IMR-90 (cell line): Measurements from ENCODE around the gene PATE1. TPM values are rescaled to one million over a fixed set of nuclear protein-coding genes. Genes with fewer than 3 reads are reported as not detected.

Experiments
- ATAC-seq: fragments of 200-7000 bp; cut with Tn5 transposase; 2 replicates; pipeline ENCODE4 v1.9.1; 2020; ENCODE audit warnings: low read depth, mild to moderate bottlenecking, moderate library complexity
- BruUV-seq: library from RNA; stranded (reverse); fragments of 400-500 nt; replicated peaks from 2 replicates; lab custom pipeline; 2021; lab: Mats Ljungman, UMichigan
- CTCF ChIA-PET: fragments of 300-600 bp; formaldehyde crosslinking; extraction: SDS; loops from one replicate; lab custom pipeline; 2021; ENCODE audit warnings: antibody characterized with exemption; lab: Yijun Ruan, JAX
- POLR2A ChIA-PET: fragments of 300-600 bp; sonication (Branson Sonifier 250); formaldehyde crosslinking; loops from one replicate; lab custom pipeline; 2022; ENCODE audit warnings: antibody characterized with exemption; ENCODE audit not compliant: unreplicated experiment; lab: Charles Lee
- DNase-seq: peaks from one replicate; pipeline ENCODE4 v3.0.0; 2013
- H2AFZ ChIP-seq: replicated peaks from 2 replicates; pipeline ENCODE3; 2013; ENCODE audit warnings: low read length, mild to moderate bottlenecking; ENCODE audit not compliant: poor library complexity
- H2AK5ac ChIP-seq: 2 replicates; pipeline ENCODE4 v1.6.1; 2013; ENCODE audit warnings: low read depth, low read length, inconsistent platforms
- H2AK9ac ChIP-seq: replicated peaks from 2 replicates; pipeline ENCODE3; 2013; ENCODE audit warnings: mild to moderate bottlenecking, low read depth, low read length, moderate library complexity; ENCODE audit not compliant: poor library complexity
- H2BK120ac ChIP-seq: 2 replicates; pipeline ENCODE4 v1.6.1; 2013; ENCODE audit warnings: low read depth, low read length, inconsistent platforms
- H2BK15ac ChIP-seq: 3 replicates; pipeline ENCODE4 v1.6.1; 2013; ENCODE audit warnings: low read depth, low read length, inconsistent platforms
- H2BK20ac ChIP-seq: 2 replicates; pipeline ENCODE4 v1.6.1; 2013; ENCODE audit warnings: low read depth, mild to moderate bottlenecking, inconsistent platforms, low read length, moderate library complexity
- H2BK5ac ChIP-seq: 2 replicates; pipeline ENCODE4 v1.6.1; 2013; ENCODE audit warnings: mild to moderate bottlenecking, low read depth, low read length, inconsistent platforms; ENCODE audit not compliant: poor library complexity, severe bottlenecking
- H3K14ac ChIP-seq: replicated peaks from 2 replicates; pipeline ENCODE4 v1.6.1; 2013; ENCODE audit warnings: low read depth, low read length, inconsistent platforms
- H3K18ac ChIP-seq: 2 replicates; pipeline ENCODE4 v1.6.1; 2013; ENCODE audit warnings: low read depth, low read length, control low read depth
- H3K23ac ChIP-seq: 2 replicates; pipeline ENCODE4 v1.6.1; 2013; ENCODE audit warnings: low read depth, low read length, inconsistent platforms
- H3K27ac ChIP-seq: 2 replicates; pipeline ENCODE4 v1.5.1; 2013; ENCODE audit warnings: mild to moderate bottlenecking, control low read depth, low read length; ENCODE audit not compliant: insufficient read depth
- H3K27me3 ChIP-seq: 2 replicates; pipeline ENCODE4 v1.6.1; 2013; ENCODE audit warnings: low read length; ENCODE audit not compliant: control insufficient read depth, insufficient read depth
- H3K36me3 ChIP-seq: 2 replicates; pipeline ENCODE4 v1.6.1; 2013; ENCODE audit warnings: low read length, mixed read lengths; ENCODE audit not compliant: control insufficient read depth, insufficient read depth
- H3K4ac ChIP-seq: 2 replicates; pipeline ENCODE4 v1.6.1; 2013; ENCODE audit warnings: low read depth, low read length, inconsistent platforms
- H3K4me1 ChIP-seq: 2 replicates; pipeline ENCODE4 v1.6.1; 2013; ENCODE audit warnings: low read length, mixed read lengths; ENCODE audit not compliant: control insufficient read depth, insufficient read depth
- H3K4me2 ChIP-seq: 2 replicates; pipeline ENCODE4 v1.6.1; 2013; ENCODE audit warnings: low read depth, mild to moderate bottlenecking, control low read depth, low read length, moderate library complexity
- H3K4me3 ChIP-seq: 2 replicates; pipeline ENCODE4 v1.5.1; 2013; ENCODE audit warnings: low read depth, mild to moderate bottlenecking, control low read depth, low read length, moderate library complexity; ENCODE audit not compliant: insufficient read depth
- H3K56ac ChIP-seq: 2 replicates; pipeline ENCODE4 v1.6.1; 2013; ENCODE audit warnings: low read length, inconsistent platforms; ENCODE audit not compliant: insufficient read depth; ENCODE audit errors: extremely low read depth
- H3K79me1 ChIP-seq, 2 experiments: 2 replicates each; pipeline ENCODE4 v1.6.1; 2013; ENCODE audit warnings: low read length in 2 of 2, inconsistent platforms in 1 of 2, low read depth in 1 of 2
- H3K9ac ChIP-seq: 2 replicates; pipeline ENCODE4 v1.6.1; 2013; ENCODE audit warnings: low read depth, low read length, control low read depth
- H3K9me1 ChIP-seq: 2 replicates; pipeline ENCODE4 v1.6.1; 2013; ENCODE audit warnings: low read length, inconsistent platforms; ENCODE audit not compliant: insufficient read depth
- H3K9me3 ChIP-seq: 2 replicates; pipeline ENCODE4 v1.6.1; 2013; ENCODE audit warnings: low read length; ENCODE audit not compliant: control insufficient read depth, insufficient read depth
- H4K20me1 ChIP-seq: 2 replicates; pipeline ENCODE4 v1.6.1; 2013; ENCODE audit warnings: low read length, inconsistent platforms; ENCODE audit not compliant: insufficient read depth
- H4K5ac ChIP-seq: 2 replicates; pipeline ENCODE4 v1.6.1; 2013; ENCODE audit warnings: mild to moderate bottlenecking, low read depth, low read length, control low read depth
- H4K8ac ChIP-seq, 2 experiments: 2 replicates each; pipeline ENCODE4 v1.6.1; 2013; ENCODE audit warnings: low read depth in 2 of 2, low read length in 2 of 2, control low read depth in 1 of 2, inconsistent platforms in 1 of 2
- H4K91ac ChIP-seq: 2 replicates; pipeline ENCODE4 v1.6.1; 2013; ENCODE audit warnings: low read depth, low read length, inconsistent platforms; ENCODE audit not compliant: insufficient read depth
- CEBPB ChIP-seq: IDR thresholded peaks from 2 replicates; pipeline ENCODE4 v1.6.1; 2012; ENCODE audit warnings: low read depth, low read length, improper control_type of control experiment
- MAFK ChIP-seq: IDR thresholded peaks from 2 replicates; pipeline ENCODE4 v1.6.1; 2012; ENCODE audit warnings: low read depth, low read length, improper control_type of control experiment
- POLR2A ChIP-seq: IDR thresholded peaks from 2 replicates; pipeline ENCODE4 v1.6.1; 2012; ENCODE audit warnings: mild to moderate bottlenecking, low read depth, low read length
- USF2 ChIP-seq: fragments of 150-350 bp; IDR thresholded peaks from 2 replicates; pipeline ENCODE4 v1.6.1; 2017; ENCODE audit warnings: mild to moderate bottlenecking, antibody characterized with exemption, low read length, low read depth
- WGBS, 2 experiments: methylation state at CpG; one replicate each; pipeline versions ENCODE4 v1.1.5 to v1.1.7; 2013; ENCODE audit warnings: missing lambda C conversion rate in 2 of 2; ENCODE audit not compliant: insufficient read length in 1 of 2; ENCODE audit errors: extremely low coverage in 2 of 2; 5-methylcytosine and 5-hydroxymethylcytosine counted together
- dilution Hi-C: fragments of 300-500 bp; cut with HindIII; formaldehyde crosslinking; loops from one replicate; pipeline ENCODE4 v1.14.3; 2018; ENCODE audit warnings: low sequenced_read_pairs; ENCODE audit not compliant: unreplicated experiment
- in situ Hi-C: fragments of 300-500 bp; cut with MboI; formaldehyde crosslinking; loops from 3 replicates; pipeline ENCODE4 v1.14.3; 2019; ENCODE audit warnings: low sequenced_read_pairs, inconsistent platforms, mixed read lengths
- intact Hi-C: fragments of 100-400 bp; cut with micrococcal nuclease; formaldehyde crosslinking; loops from 2 replicates; pipeline ENCODE4 v1.10.0; 2022
- polyA plus RNA-seq, 3 experiments: library from polyadenylated mRNA; depleted of rRNA; stranded (reverse); fragments of >200 nt; gene quantifications; 2 replicates each; pipeline ENCODE4 v1.2.3, GENCODE V29; 2012; ENCODE audit warnings: low replicate concordance in 1 of 3
- total RNA-seq: library from RNA; depleted of rRNA; stranded (reverse); fragments of >200 nt; gene quantifications from 2 replicates; pipeline ENCODE4 v1.2.3, GENCODE V29; 2012

Gene PATE1
- total and polyA plus RNA-seq, 2 of the 4 experiments (the other 2 are of a cell fraction) = not detected

DNA sequence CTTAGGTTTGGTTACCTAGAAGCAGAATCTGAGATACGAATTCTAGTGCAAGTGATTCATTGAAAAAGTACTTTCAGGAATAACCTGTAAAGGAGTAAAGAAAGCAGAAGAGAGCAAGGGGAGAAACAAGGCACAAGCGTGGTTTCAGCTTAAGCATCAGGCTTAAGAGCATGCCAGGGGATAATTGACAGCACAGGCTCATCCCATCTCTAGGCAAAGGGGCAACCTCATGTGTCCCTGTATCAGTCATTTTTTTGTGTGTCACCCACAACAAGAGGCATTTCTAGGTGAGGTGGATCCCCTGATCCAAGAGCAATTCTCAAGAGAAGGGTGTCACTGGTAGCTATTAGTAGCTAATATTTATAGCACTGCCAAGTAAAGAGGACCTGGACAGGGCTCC, 24.5 kb downstream of the PATE1 start:
- in situ Hi-C loops = no loop called here
- no peak for TF ChIP-seq MAFK
- no peak for TF ChIP-seq USF2
- TF ChIP-seq CEBPB = no peak
- no peak for TF ChIP-seq POLR2A
- Histone ChIP-seq H2BK15ac (no peak overlapping the region), H4K5ac (no peak overlapping the region), H2AK9ac (no peak overlapping the region), H3K9me3 (no peaks in the 10 kb centered on the region), H3K14ac (no peak overlapping the region), H3K4me1 (no peaks in the 10 kb centered on the region), H3K4ac (no peak overlapping the region), H2BK20ac (no peak overlapping the region), H4K91ac (no peak overlapping the region), H3K79me1 (no peaks in the 10 kb centered on the region), H3K4me3 (no peak overlapping the region), H3K56ac (no peak overlapping the region), H4K8ac (no peak overlapping the region), H3K9ac (no peak overlapping the region), H3K4me2 (no peak overlapping the region), H3K9me1 (no peaks in the 10 kb centered on the region), H3K18ac (no peak overlapping the region), H2AK5ac (no peak overlapping the region), H2BK5ac (no peak overlapping the region), H4K20me1 (no peaks in the 10 kb centered on the region), H2AFZ (no peak overlapping the region), H3K27me3 (no peaks in the 10 kb centered on the region; the same call in 1 of the 2 replicates), H3K23ac (no peak overlapping the region), H2BK120ac (no peak overlapping the region), H3K36me3 (no peaks in the 10 kb centered on the region), H3K27ac (no peak overlapping the region)
- intact Hi-C loops = no loop called here
- WGBS, 2 experiments = 57% methylated on average over 1 of the region's 2 CpGs; no CpG with 5 or more reads in 1 of the 2 experiments
- CTCF ChIA-PET = no interaction called here
- dilution Hi-C loops = no loop called here
- ATAC-seq (no peak), DNase-seq (no peak)
- POLR2A ChIA-PET = no interaction called here
- BruUV-seq = no TSS peak
